H1 (cell line): ENCODE data around the gene LAMB1. TPM values are rescaled to one million over a fixed set of nuclear protein-coding genes. Genes with fewer than 3 reads are reported as not detected.

Experiments used
- SIX5 ChIP-seq: IDR thresholded peaks from 2 replicates; pipeline ENCODE4 v1.6.1; 2011; ENCODE audit warnings: mild to moderate bottlenecking, low read depth, low read length
- polyA plus RNA-seq, 7 experiments: library from polyadenylated mRNA; depleted of rRNA in 3 of 7; stranded (reverse) in 5 of 7; unstranded in 2 of 7; fragments of >200 nt in 5 of 7; fragments of 200-250 nt in 2 of 7; gene quantifications; 1 replicate in 5 of 7; 2 replicates in 1 of 7; 4 replicates in 1 of 7; pipeline versions ENCODE4 v1.2.1 to v1.2.3, GENCODE V29; 2011 to 2013; ENCODE audit warnings: missing spikeins in 2 of 7, mixed read lengths in 2 of 7
- total RNA-seq: library from RNA; stranded (reverse); fragmentation: NEBNext Ultra II Directional; extraction: Animal tissue kit (Norgen Biotek cat#: 25700); gene quantifications from 2 replicates; pipeline ENCODE4 v1.2.1, GENCODE V29; 2021

The LAMB1 gene
- total and polyA plus RNA-seq, 2 of the 8 experiments (the other 6 are each of a cell fraction or from before 2014, with no cell fraction given): 31.9 to 38.5 TPM

- no peak for TF ChIP-seq SIX5
Observed at GRCh38 chr7:108048422-108048821, 45.5 kb upstream of the LAMB1 start (continued).
